GM18499 (cell line): ENCODE results near the gene HINT3.
"Not testable (repeated sequence)": the region's sequence is repeated elsewhere in the genome, so short reads cannot be mapped to it uniquely, and the experiment has no call there.

Source experiments
- ATAC-seq: cut with Tn5 transposase; IDR thresholded peaks from one replicate; pipeline ENCODE4 v1.9.1; 2021; ENCODE audit warnings: moderate number of reproducible peaks; ENCODE audit not compliant: insufficient read depth, unreplicated experiment

The HINT3 gene

DNA sequence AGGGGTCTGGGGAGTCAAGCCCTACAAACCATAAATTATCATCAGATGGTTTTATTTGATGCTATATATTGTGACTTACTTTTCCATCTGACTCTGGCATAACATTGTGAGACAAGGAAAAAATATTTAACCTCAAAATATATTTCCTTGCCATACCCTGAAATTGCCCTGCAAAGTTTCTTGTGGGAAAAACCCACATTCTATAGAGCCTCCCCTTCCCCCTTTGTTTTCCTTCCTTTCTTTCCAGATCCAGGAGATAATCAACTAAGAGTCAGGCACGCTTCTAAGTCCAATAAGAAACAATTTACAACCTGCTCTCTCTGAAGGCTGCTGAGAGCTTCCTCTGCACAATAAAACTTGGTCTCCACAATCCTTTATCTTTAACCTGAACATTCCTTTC lies 17.5 kb upstream of the HINT3 start:
- ATAC-seq: no peak

DNA sequence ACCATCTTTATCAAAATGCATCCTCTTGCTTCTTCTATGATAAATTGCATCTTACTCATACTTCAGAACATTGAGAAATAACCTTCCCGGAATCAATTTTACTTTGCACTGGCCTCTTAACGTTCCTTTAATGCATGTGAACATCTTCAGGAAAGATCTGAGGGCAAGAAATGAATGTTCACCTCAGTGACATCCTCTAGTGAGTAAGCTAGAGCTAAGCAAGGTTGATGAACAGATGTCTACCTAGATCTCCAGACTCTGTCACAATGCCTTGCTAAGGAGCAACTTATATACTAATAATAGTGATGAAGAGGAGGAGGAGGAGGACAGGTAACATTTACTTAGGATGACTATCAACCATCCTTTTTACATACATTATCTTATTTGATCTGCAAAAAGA lies 16.8 kb upstream of the HINT3 start:
- no peak for ATAC-seq

DNA sequence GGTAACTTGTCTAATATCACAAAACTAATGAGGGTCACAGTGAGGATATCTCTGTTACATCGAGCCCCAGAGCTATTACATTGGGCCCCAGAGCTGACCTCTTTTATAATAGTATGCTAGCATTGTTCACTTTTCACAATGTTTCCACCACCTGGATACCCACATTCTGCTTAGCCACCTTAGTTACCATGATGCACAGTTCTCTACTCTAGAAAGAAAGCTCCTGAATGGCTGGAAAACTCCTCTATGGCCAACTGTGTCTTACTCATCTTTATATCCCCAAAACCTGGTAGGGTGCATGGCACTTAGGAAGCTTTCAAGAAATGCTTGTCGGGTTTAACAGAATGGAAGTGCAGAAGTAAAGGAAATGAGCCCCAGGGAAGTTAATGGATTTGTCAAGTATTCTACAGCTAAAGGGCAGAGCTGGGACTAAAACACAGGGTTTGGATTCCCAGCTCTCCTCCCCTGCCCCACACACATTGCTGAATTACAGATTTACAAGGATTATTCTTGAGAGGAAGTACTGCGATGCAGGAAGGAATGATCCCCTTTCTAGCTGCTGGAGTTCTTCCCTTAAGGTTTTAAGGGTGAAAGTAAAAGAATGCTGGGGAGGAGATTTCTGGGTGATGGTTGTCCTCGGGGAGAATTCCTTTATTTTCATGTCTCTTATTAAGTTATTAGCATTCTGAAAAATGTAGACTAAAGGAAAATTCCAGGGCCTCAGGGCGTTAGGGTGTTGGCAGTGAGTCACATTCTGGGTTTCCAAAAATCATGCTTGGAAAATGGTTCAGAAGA lies 16.1 kb upstream of the HINT3 start:
- ATAC-seq: no peak

DNA sequence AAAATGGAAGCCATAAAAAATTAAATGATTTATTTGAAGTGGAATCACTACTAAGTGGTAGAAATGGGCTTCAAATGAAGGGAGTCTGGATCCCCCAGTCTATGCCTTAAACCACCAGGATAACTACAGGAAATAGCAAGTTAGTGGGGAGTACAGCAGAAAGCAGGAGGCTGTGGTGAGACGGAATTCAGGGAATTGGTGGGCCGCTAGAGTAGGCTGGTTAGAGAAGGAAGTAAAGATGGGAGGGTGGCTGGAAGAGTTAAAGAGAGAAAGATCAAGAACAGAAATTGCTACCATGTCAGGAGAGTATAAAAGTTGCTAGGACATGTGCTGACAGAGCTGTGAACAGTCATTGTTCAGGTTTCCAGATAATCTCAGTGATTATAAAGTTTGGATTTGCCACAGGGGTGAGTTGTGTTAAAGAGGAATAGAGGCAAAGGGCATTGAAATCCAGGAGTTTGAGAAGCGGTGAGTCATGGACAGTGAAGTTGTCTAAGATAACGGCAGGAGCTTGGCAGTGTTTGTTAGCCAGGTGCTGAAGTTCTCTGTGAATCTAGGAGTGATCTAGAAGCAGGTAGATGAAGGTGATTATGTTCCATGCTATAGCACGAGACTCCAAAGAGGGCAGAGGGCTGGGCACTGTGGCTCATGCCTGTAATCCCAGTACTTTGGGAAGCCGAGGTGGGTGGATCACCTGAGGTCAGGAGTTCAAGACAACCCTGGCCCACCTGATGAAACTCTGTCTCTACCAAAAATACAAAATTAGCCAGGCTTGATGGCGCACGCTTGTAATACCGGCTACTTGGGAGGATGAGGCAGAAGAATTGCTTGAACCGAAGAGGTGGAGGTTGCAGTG lies 13.7 kb upstream of the HINT3 start:
- ATAC-seq: no peak

DNA sequence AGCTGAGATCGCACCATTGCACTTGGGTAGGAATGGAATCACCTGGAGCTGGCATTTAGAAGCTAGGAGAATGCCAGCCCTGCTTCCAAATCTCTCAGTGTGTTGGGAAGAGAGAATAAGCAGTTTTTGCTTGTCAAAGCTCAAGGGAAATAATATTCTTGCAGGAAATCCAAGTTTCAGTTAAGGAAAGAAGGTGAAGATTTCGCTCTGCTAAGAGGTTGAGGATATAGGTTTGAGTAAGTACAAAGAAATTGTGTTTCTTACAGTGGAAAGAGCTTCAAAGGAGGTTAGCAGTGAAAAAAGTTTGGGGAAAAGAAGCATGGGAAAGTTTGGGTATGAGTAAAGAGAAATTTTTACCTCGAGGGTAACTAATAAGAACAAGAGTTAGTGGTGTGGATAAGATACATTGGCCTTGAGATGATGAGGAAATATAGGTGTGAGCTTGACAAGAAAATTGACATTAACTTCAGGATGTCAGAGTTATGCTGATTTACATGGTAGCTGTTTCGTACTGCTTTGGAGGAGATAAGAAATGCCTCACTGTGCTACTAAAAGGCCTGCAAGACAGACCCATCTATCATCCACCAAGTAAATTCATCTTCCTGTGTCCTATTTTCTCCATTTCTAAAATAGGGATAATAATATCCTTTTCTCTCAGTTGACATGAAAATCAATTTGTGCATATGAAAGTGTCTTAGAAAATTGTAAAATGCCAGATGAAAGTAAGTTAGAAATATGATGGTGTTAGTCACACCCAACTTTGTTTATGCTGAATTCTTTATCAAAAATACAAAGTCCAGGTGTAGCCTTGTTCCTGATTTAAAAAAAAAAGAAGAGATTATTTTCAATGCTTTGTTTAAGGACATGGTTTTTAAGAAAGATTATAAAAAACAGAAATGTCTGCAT lies 12.8 kb upstream of the HINT3 start:
- no peak for ATAC-seq

DNA sequence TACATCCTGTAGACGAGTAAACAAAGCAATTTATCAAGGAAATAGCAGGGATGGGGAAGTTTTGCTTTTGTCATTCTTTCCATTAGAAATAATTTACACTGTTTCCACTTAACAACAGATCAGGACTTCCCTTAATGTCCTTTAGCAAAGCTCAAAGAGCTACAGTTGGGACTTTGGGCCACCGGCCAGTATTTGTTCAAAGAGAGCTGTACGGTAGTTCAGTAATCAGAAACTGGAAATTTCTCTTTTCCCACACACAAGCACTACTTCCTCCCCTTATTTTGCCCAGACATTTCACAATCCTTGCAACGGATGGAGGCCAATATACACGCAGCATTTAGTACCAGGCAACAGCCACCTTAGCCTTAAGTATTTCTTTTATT lies 12.1 kb upstream of the HINT3 start:
- no peak for ATAC-seq

DNA sequence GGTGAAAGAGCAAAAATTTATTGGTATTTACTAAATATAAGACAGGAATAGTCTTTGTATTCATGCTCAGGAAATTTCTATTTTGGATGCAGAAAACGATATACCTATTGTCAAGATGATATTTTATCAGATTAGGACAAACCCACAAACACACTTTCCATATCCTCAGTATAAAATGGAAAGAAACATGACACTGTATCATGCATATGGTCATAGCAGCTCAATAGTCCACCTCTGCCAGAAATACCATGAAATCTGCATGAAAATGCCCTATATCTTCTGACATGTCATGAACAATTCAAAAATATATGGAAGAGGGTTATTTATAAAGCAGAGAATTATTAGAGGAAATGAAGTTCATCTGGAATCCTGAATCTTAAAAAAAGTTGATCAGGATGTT lies 11.7 kb upstream of the HINT3 start:
- no peak for ATAC-seq

DNA sequence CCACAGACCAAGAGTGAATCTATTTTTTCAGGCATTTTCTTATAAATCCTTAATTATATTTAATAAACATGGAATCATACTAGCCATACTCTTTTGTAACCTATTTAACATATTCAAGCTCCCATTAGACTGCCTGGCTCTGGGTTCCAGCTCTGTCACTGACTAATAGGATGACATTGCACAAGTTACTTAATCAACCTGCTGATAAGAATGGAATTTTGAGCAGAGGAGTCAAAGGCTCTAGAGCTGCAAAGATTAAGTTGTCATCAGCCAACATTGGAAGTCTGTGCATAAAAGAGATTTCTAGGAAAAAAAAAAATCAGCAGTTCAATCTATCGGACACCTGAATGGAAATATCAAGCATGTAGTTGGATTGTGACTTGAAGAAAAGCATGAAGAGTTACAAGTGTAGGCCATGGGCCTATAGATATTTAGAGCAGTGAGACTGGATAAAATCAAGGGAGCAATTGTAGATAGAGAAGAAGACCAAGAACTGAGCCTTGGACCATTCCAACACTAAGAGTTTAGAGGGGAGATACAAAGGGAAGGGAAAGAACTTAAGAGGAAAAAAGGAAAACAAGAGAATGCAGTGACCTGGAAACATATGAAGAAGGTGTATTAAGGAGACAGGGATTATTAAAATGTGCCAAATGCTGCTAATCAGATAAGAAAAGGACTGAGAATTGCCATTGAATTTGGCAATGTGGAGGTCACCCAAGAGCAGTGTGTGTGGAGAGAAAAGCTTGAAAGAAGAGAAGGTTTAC lies 11.0 kb upstream of the HINT3 start:
- ATAC-seq: no peak

DNA sequence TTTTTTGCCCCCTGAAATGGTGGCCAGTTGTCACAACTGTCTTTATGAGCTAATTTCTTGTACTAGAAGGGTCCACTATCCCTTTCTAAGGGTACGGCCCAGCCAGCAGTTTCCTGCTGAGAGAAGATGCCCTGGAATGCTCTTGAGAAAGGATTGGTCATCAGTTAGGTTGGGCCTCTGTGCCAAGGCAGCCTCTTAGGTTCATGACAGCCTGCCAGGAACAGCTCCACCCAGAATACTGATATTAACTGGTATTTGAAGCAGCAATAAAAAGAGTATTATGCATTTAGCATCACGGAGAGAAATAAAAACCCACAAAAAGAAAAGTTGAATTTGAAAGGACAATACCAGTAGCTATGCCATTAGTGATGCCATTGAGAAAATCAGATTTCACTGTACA lies 9.0 kb upstream of the HINT3 start:
- no peak for ATAC-seq

DNA sequence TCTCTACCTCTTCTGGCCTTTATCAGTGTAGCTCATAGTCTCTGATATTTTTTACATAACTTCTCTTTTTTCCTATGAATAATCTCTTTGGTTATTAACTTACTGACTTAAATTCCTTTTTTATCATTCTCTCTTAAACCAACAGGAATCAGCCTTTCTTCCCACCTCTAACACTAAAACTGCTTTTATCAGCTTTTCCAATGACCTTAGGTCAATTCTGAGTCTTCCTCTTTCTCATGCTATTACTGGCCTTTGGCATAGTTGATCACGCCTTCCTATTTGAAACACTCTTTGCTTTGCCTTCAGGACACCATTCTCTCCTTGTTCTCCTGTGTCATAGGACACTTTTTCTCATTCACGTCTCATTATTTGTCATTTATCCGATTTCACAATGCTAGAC lies 8.1 kb upstream of the HINT3 start:
- ATAC-seq: no peak

DNA sequence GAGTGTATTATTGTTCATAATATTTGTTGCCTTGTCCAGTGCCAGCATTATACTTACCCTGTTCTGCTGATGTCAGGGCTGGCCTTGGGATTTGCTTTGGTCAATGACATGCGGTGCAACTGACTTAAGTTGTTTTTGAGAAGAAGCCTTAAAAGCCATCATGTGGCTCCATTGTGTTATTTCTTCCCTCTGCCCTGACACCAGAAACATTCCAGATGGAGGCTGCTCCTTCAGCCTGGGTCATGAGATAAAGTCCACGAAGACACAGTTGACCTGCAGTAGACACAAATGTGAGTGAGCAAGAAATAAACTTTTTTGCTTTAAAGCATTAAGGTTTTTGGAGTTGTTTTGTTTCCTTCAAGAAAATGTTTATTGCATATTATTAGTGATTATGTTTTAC lies 7.5 kb upstream of the HINT3 start:
- no peak for ATAC-seq

DNA sequence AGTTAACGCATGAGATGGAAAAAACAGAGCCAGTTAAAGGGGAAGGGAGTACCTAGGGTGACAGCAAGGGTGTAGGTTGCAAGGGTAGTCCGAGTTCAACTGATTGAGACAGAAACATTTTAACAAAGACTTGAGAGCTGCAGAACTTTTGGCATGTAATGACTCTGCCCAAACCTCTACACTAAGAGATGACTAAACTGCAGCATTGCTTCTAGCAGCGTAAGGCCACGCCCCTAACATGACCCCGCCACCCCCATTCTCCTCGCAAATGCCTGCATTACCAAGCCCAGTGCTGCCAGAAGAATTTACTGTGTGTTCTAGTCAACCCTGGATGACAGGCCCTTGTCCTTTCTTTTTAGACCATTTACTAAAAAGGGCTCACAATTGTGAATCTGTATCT lies 6.3 kb upstream of the HINT3 start:
- no peak for ATAC-seq

DNA sequence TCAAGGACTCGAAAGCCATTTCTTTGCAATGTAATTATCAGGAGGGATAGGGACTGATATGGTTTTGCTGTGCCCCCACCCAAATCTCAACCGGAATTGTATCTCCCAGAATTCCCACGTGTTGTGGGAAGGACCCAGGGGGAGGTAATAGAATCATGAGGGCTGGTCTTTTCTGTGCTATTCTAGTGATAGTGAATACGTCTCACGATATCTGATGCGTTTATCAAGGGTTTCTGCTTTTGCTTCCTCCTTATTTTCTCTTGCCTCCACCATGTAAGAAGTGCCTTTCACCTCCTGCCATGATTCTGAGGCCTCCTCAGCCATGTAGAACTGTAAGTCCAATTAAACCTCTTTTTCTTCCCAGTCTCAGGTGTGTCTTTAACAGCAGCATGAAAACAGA lies 5.9 kb upstream of the HINT3 start:
- ATAC-seq: not testable (repeated sequence)

DNA sequence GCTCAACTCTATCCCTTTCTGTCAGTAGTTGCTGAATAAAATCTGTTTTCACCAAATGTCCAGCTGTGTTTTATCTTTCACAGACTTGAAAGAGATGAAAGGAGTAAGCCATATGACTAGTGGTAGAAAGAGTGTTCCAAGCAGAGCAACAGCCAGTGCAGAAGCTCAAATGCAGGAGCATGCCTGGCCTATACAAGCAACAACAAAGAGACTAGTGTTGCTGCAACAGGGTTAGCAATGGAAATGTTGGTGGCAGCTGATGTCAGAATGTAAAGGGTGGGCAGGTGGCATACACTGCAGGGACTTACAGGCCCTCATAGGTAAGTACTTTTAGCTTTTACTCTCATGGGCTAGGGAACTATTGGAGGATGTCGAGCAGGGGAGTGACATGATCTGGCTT lies 5.2 kb upstream of the HINT3 start:
- no peak for ATAC-seq

DNA sequence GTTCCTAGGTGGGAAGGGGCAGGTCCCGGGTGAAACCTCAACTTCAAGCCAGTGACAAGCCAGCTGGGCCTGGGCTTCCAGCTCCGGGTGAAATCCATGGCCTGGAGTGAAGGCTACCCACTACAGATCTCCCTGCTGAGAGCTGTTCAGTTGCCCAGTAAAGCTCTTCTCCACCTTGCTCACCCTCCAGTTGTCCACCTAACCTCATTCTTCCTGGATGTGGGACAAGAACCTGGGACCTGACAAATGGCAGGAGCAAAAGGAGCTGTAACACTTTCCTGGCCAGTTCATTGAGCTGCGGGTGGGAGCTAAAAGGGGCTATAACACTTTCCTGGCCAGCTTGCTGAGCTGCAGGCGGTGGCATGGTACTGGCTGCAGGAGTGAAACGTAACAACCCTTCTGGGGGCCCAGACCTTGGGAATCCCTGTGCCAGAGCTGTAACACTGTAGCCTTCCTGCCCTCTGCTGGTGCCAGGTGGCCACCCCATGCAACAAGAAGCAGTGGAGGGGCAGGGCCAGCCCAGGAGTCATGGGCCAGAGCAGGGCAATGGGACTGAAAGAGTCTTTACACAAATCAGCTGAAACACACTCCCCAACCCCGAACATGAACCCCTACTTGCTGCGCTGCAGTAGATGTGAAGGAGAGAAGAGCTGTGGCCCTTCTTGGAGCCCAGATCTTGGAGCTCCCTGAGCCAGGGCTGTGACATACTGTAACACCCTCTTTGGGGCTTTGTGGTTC lies 3.6 kb upstream of the HINT3 start:
- ATAC-seq: no peak

DNA sequence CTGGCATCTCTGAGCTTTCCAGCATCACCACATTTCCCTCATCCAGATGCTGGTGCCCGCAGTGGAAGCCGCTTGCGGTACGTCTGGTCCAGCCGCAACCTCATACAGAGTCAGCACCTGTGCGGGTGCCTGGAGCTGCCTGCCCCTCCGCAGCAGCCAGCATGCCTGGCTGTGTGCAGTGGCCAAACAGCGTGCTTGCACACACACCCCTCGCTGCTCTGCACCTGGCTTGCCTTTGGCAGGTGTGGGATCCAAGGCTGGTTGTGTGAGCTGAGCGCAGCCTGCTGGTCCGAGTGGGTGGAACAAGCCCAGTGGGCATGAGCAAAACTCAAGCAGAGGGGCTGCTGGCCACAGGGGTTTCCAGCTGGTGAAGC lies 3.1 kb upstream of the HINT3 start:
- ATAC-seq: no peak

DNA sequence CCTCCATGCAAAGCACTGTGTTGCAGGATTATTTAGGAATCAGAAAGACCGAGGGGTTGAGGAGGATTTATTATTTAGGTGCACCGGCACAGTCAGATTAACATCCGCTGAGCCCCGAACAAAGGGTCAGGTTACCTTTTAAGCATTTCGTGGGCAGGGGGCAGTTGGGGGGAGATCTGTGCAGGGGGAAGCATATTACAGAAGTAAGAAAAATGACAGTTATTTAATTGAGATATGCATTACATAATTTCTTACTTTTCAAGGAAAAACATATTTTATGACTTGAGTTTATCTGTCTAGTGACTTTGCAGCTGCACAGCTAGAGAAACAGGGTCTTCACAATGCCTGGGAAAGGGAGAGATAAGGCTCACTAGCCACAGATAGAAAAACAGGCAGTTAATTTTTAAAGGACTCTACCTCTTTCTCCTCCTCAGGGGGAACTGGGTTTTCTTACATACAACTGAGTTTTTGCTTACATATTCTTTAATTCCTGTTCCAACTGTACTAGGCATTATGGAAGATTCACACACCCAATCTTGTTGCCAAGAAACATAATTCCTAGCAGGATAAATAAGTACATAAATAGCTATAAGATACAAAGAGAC lies 1.7 kb upstream of the HINT3 start:
- no peak for ATAC-seq

DNA sequence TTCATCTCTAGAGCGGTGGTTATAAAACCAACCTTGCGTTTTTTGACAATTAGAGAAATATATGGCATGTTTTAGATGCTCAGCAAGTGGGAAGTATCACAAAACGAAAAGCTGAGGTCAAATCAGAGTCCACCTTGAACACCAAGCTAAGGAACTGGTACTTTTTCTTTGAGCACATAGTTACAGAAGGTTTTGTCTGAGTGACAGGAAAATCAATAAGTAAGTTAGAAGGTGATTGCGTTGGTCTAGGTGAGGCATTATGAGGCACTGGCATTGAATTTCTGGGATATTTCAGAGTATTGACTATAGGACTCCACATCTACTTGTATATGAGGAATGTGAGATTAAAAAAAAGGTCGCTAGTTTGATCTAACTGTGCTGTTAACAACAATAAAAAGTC lies 597 bp upstream of the HINT3 start:
- no peak for ATAC-seq

DNA sequence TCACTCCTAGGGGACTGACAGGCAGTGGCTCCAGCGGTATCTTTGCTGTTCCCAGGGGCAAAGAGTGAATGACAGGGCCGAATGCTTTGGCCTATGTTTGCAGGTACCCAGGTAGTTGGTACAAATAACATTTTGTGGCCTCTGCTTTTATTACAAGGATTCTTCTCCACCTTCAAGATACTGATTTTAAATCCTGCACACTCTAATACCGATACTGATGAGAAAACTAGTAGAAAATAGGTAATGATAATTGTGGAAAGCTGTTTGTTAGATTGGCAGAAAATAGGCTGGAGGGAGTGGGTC lies 772 bp downstream of the HINT3 start:
- ATAC-seq: no peak
